Kidney epithelial cell (primary cell): ENCODE data around the gene PRAMEF5. TPM values are rescaled to one million over a fixed set of nuclear protein-coding genes. Genes with fewer than 3 reads are reported as not detected.
"Not testable (repeated sequence)": the region's sequence is repeated elsewhere in the genome, so short reads cannot be mapped to it uniquely, and the experiment has no call there.

ENCODE experiments used
- DNase-seq: peaks from one replicate; pipeline ENCODE4 v3.0.0-alpha.2; 2010; ENCODE audit warnings: low read depth
- H3K27me3 ChIP-seq: 2 replicates; pipeline ENCODE4 v1.6.0; 2011; ENCODE audit warnings: low read length; ENCODE audit not compliant: control insufficient read depth, insufficient read depth
- H3K36me3 ChIP-seq: 2 replicates; pipeline ENCODE4 v1.5.1; 2011; ENCODE audit warnings: low read length; ENCODE audit not compliant: control insufficient read depth, insufficient read depth
- H3K4me3 ChIP-seq: 2 replicates; pipeline ENCODE4 v1.5.1; 2011; ENCODE audit warnings: low read depth, mild to moderate bottlenecking, control low read depth, low read length
- CTCF ChIP-seq: IDR thresholded peaks from 2 replicates; pipeline ENCODE4 v1.5.1; 2011; ENCODE audit warnings: mild to moderate bottlenecking, moderate library complexity, low read length, control low read depth, inconsistent platforms; ENCODE audit not compliant: insufficient read depth, poor library complexity, severe bottlenecking
- total RNA-seq: library from RNA; depleted of rRNA; stranded (reverse); fragments of >200 nt; gene quantifications from 2 replicates; pipeline ENCODE4 v1.2.3, GENCODE V29; 2015

The PRAMEF5 gene
- total RNA-seq, result not detected in 2 replicates

GRCh38 chr1:13253898-13254297, at the start of gene PRAMEF5:
TSS of gene PRAMEF5 (plus strand) at chr1:13254198. CDS start at chr1:13259269, 5,071 bp downstream.
- not testable (repeated sequence) for H3K36me3 ChIP-seq, H3K4me3 ChIP-seq, H3K27me3 ChIP-seq, DNase-seq

GRCh38 chr1:13208712-13209111, 45.3 kb upstream of the PRAMEF5 start:
- H3K27me3 ChIP-seq, H3K4me3 ChIP-seq, DNase-seq, H3K36me3 ChIP-seq: not testable (repeated sequence)

- DNase-seq, H3K4me3 ChIP-seq, H3K27me3 ChIP-seq, H3K36me3 ChIP-seq: not testable (repeated sequence)
Measured at GRCh38 chr1:13216619-13217018, 37.4 kb upstream of the PRAMEF5 start.

- DNase-seq, H3K4me3 ChIP-seq, H3K27me3 ChIP-seq, H3K36me3 ChIP-seq: not testable (repeated sequence)
Measured at GRCh38 chr1:13219203-13219602, 34.8 kb upstream of the PRAMEF5 start.

- not testable (repeated sequence) for H3K36me3 ChIP-seq, H3K4me3 ChIP-seq, DNase-seq, H3K27me3 ChIP-seq
Measured at GRCh38 chr1:13222788-13223187, 31.2 kb upstream of the PRAMEF5 start.

- Histone ChIP-seq H3K27me3 (no peaks in the 10 kb centered on the region), H3K36me3 (no peaks in the 10 kb centered on the region), H3K4me3 (no peak overlapping the region)
- DNase-seq, result no peak
- TF ChIP-seq CTCF, result no peak
Measured at GRCh38 chr1:13224480-13225060, 29.4 kb upstream of the PRAMEF5 start.

- H3K36me3 ChIP-seq, H3K27me3 ChIP-seq, H3K4me3 ChIP-seq, DNase-seq: not testable (repeated sequence)
Measured at GRCh38 chr1:13225675-13226204, 28.3 kb upstream of the PRAMEF5 start, which contains the start of gene PRAMEF18. TSS of gene PRAMEF18 (minus strand) at chr1:13226154. CDS start at chr1:13226106, 48 bp downstream.

- not testable (repeated sequence) for H3K27me3 ChIP-seq, H3K4me3 ChIP-seq, H3K36me3 ChIP-seq, DNase-seq
Measured at GRCh38 chr1:13227271-13228055, 26.5 kb upstream of the PRAMEF5 start.

- Histone ChIP-seq H3K4me3 (no peak overlapping the region), H3K27me3 (no peaks in the 10 kb centered on the region), H3K36me3 (no peaks in the 10 kb centered on the region)
- TF ChIP-seq CTCF, result no peak
- DNase-seq, result no peak
Measured at GRCh38 chr1:13228343-13228781, 25.6 kb upstream of the PRAMEF5 start.

GRCh38 chr1:13230096-13230495, 23.9 kb upstream of the PRAMEF5 start:
- not testable (repeated sequence) for H3K4me3 ChIP-seq, H3K36me3 ChIP-seq, H3K27me3 ChIP-seq, DNase-seq

GRCh38 chr1:13230601-13231000, 23.4 kb upstream of the PRAMEF5 start:
- not testable (repeated sequence) for H3K27me3 ChIP-seq, DNase-seq, H3K4me3 ChIP-seq, H3K36me3 ChIP-seq

GRCh38 chr1:13231061-13231750, 22.8 kb upstream of the PRAMEF5 start:
- H3K4me3 ChIP-seq, H3K27me3 ChIP-seq, DNase-seq, H3K36me3 ChIP-seq: not testable (repeated sequence)
